GM21515 (cell line): Measurements from ENCODE around the gene JUP.
A peak's percentile ranks its signal among the peaks of the same experiment; 100 is the strongest.
"Not testable (repeated sequence)": the region's sequence is repeated elsewhere in the genome, so short reads cannot be mapped to it uniquely, and the experiment has no call there.

ENCODE experiments used
- ATAC-seq: cut with Tn5 transposase; IDR thresholded peaks from one replicate; pipeline ENCODE4 v1.9.1; 2021; ENCODE audit not compliant: unreplicated experiment

The JUP gene

DNA sequence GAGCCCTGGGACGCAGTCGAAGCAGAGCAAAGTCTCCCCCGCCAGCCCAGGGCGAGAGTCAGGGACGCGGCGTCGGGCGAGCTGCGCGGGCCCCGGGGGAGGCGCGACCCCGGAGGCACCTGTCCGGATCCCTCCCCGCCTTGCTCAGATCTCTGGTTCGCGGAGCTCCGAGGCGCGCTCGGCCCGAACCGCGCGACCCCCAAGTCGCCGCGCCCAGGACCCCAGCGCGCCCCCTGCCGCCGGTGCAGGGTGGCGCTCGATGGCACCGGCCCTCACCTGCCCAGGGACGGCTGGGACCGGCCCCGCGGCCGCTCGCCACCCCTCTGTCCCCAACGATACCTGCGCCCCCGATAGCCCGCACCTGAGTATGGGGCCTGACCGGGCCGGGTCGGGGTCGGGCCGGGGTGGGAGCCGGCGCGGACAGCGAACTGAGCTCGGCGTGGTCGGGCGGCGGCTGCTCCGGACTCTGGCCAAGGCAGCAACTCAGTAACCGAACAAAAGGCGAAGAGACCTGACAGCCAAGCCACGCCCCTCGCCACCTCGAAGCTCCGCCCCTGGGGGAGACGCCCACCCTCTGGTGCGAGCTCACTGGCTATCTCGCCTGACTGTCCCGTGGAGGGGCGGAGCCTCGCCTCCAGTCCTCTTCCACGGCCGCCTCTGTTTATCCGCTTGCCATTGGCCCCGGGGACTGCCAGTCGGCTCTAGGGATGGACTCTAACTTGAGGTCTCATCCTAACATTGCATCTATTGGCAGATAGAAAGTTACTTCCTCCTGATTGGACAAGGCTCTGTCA, at the start of gene JUP:
Gene JUP (minus strand): TSS at position 485 of the 794 bp plus-strand sequence. CDS start 14,857 bp downstream, outside the sequence.
- peak; percentile 70 for ATAC-seq

DNA sequence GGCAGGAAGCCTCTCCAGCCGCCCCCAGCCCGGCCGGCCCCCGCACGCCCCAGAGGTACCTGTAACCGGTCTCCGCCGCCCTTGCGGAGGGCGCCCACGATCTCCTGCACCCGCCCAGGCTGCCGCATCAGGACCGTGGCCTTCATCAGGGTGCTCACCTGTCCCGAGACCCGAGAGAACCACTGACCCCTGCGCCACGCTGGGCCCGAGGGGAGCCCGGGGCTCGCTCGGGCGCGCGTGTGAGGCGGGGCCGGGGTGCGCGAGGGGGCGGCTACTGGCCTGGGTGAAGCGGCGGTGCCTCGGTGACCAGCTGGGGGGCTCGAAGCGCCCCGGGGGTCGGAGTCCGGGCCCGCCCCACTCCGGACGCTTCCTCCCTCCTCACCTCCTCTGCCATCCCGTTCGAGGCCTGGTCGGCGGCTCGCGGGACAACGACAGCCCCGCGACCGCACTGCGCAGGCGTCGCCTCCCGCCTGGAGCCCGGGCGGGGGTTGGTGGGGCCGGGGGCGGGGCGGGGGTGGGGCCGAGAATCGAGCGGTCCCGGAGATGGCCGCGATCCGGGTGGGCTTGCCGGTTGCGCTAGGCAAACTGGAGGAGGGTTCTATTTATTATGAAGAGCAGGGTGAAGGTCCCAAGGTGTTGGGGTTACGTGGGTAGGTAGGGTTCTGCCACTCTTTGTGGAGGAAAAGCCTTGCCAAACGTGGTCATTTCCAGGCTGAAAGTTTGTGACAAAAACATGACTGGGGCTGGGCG, 49.5 kb upstream of the JUP start, which contains the start of gene NT5C3B:
Gene NT5C3B (minus strand): TSS at position 433 of the 750 bp plus-strand sequence. CDS start 39 bp downstream, at position 394.
- ATAC-seq, result peak; percentile 54

DNA sequence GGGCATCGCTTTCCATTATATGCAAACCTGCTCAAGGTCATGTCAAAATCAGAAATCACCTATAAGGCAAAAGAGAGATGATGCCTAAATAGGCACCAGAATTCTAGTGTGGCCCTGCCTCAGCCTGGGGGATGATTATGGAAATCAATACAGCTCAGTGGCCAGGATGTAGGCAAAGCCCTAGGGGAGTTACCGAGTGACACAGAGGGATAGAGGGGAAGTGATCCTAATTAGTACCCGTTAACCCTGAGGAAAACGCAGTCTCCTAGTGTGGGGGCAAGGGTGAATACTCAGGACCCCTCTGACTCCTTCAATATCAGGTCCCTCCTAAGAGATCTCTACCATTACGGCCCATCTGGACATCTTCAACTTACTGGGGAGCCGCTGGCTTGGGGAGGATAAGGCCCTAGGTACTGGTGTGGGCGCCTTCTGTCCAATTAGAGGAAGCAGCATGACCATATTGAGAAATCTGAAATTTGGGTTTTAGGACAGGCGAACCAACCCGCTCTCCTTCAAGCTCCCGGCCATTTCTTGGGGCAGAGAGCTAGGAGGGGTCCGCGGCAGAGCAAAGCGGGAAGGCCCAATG, 48.8 kb upstream of the JUP start:
- ATAC-seq, result peak; percentile 40

DNA sequence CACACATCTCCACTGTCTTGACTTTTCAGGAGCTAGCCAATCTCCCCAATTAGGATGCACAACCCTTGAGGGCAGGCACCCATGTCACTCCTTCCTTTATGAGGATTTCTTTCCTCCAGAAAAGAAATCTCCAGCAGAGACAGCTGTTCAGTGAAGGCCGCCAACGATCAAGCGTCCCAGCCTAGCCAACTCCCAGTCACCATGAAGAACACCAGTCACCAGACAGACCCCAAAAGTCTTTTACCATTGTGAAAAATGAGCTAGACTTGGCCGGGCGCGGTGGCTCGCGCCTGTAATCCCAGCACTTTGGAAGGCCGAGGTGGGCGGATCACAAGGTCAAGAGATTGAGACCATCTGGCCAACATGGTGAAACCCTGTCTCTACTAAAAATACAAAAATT, 43.5 kb upstream of the JUP start:
- ATAC-seq, result not testable (repeated sequence)

DNA sequence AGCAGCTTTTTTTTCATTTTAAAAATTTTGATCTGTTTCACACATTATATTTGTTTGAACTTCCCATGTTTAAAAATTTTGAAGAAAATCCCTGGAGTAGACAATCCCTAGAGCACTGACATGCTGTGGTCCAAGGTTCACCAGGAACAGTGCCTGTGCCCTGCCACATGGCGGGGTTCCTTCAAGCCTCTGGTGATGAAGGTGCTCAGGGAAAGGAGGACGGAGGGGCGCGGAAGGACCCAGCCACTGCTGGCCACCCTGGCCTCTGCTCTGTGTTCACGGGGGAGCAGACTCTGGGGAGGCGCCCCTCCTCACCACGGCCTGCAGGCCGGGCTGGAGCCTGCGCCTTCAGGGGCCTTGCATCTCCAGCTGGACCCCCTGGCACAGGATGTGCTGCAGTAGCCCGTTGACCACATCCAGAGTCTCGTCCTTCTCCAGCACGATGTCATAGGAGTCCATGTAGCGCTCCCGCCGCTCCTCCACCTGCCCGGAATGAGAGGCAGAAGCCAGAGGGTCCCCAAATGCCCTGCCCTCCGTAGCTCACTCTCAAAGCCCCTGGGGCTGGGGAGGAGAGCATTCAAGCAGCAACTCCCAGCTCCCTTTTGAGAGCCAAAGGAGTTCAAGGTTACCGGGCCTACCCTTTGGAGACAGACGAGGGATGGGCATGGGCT, 38.8 kb upstream of the JUP start:
- ATAC-seq, result no peak

DNA sequence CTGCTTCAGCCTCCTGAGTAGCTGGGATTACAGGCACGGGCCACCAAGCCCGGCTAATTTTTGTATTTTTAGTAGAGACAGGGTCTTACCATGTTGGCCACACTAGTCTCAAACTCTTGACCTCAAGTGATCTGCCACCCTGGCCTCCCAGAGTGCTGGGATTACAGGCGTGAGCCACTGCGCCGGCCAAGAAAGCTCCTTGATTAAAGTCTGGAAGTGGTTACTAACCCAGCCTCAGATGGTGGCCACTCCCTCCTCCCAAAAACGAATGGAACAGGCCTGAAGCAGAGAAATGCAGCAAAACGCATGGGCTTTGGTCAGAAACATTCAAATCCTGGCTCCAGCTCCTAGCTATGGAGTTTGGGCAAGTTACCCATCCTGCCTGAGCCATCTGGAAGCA, 37.6 kb upstream of the JUP start:
- no peak for ATAC-seq

DNA sequence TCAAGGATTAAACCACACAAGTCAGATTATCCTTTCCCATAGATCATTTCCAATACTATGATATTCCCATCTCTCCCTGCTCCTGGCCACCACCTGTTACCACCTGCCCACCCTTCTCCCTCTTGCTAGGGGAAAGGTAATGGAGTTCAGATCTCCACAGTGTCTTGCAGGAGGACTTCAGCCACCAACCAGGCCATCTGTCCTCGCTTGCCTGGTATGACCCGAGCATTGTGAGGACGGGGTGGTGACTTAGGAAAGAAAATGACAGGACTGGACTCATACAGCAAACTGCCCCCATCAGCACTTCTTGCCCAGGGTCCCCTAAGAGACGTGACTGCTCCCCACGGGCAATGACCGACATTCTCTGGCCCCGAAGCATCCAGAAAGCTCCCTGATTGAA, 37.1 kb upstream of the JUP start:
- ATAC-seq, result no peak

DNA sequence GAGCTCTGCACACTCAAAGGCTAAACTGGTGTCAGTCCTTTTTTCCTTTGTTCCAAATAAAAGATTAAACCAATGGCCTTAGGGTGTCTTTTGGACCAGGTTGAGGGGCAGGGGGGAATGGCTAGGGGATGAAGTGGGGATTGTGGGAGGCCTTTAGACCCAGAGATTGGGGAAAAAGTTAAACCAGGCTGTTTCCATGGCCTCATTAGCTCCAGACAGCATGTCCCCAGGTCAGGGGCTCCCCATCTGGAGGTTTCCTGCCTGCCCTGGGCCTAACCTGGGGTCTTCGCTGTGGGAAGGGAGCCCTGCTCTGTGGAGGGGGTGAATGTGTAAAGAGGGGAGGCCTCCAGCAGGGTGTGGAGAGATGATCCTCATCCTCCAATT, 36.6 kb upstream of the JUP start:
- no peak for ATAC-seq

DNA sequence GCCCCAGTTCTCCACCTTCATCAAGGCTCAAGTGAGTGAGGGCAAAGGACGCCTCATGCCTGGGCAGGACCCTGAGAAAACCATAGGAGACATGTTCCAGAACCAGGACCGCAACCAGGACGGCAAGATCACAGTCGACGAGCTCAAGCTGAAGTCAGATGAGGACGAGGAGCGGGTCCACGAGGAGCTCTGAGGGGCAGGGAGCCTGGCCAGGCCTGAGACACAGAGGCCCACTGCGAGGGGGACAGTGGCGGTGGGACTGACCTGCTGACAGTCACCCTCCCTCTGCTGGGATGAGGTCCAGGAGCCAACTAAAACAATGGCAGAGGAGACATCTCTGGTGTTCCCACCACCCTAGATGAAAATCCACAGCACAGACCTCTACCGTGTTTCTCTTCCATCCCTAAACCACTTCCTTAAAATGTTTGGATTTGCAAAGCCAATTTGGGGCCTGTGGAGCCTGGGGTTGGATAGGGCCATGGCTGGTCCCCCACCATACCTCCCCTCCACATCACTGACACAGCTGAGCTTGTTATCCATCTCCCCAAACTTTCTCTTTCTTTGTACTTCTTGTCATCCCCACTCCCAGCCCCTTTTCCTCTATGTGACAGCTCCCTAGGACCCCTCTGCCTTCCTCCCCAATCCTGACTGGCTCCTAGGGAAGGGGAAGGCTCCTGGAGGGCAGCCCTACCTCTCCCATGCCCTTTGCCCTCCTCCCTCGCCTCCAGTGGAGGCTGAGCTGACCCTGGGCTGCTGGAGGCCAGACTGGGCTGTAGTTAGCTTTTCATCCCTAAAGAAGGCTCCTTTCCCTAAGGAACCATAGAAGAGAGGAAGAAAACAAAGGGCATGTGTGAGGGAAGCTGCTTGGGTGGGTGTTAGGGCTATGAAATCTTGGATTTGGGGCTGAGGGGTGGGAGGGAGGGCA, 36.0 kb upstream of the JUP start:
- ATAC-seq, result no peak

DNA sequence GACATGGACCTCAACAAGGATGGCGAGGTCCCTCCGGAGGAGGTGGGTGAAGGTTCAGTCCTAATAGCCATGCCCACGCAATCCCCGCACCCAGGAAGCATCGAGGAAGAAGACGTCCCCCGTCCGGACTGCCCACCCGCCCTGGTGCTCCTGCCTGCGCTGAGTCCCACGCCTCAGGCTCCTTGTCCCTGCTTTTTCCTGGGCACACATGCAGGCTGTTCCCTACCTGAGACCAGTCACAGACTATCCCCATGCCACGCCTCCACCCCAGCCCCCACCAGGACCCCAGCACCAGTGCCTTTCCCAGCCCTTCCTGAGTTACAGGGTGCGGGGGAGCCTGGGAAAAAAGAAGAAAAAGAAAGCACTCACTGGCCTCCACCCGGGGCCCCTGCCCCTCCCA, 35.3 kb upstream of the JUP start:
- no peak for ATAC-seq

DNA sequence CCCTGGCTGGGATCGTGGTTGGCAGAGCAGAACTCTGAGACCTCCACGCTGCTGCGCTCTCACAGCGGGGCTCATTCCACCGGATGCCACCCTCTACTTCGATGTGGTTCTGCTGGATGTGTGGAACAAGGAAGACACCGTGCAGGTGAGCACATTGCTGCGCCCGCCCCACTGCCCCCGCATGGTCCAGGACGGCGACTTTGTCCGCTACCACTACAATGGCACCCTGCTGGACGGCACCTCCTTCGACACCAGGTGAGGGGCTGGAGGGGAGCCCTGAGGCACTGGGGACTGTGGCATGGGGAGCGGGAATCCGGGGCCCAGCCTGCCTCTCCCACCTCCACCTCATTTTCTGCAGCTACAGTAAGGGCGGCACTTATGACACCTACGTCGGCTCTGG, 31.5 kb upstream of the JUP start:
- ATAC-seq, result no peak

DNA sequence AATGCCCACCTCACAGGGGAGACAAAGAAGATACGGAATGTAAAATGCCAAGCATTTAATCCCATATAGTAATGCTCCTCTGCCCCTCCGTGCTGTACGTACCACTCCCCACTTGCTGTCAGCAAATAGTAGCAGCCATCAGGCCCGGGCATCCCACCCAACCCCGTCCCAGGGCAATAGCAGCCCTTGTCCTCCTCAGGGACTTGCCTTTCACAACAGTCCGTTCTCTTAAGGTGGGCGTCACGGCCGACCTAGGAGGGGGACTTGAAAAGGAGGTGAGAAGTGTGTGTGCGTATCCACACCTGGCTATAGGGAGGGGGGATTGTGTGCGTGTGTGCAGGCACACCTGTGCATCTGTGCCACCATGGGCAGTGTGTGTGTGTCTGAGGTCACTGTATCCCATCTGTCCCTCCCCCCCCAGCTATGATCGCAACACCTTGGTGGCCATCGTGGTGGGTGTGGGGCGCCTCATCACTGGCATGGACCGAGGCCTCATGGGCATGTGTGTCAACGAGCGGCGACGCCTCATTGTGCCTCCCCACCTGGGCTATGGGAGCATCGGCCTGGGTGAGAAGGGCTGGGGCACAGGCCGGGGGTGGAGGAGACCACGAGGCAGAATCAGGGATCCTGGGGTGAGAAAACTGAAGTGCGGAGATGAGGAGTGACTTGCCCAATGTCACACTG, 30.3 kb upstream of the JUP start:
- no peak for ATAC-seq

DNA sequence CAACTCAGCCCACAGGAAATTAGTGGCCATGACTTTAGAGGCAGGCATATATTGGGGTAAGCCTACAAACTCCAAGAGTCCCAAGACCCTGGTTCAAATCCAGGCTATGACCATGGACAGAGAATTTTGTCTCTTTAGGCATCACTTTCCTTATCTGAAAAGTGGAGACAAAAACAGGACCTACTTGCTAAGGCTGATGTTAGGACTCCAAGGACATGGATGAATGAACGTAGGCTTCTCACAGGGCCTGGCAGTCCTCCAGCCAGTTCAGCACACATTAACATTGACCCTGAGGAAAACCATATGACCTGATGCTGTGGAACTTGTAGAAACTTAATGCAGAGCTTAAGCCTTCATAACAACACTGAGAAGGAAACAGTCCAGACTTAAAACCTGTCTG, 27.7 kb upstream of the JUP start:
- ATAC-seq, result no peak

DNA sequence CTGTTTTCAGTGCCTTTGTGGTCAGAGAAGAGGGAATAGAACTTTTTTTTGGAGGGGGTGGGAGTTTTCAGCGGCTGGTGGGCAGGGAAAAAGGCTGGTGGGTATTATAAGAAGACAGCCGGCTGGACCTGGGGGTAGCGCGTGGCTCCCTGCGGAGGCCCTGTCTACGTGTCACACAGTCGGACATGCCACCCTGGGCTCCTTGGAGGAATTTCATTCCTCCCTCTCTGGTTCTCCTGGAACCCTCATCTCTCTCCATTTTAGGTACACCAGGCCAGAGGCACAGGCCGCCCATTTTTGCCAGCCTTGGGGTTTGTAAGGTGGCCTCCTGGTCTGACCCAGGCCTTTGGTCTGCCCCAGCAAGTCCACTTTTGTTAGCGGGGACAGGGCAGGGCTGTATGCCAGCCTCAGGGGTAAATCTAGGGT, 27.2 kb upstream of the JUP start:
- no peak for ATAC-seq

DNA sequence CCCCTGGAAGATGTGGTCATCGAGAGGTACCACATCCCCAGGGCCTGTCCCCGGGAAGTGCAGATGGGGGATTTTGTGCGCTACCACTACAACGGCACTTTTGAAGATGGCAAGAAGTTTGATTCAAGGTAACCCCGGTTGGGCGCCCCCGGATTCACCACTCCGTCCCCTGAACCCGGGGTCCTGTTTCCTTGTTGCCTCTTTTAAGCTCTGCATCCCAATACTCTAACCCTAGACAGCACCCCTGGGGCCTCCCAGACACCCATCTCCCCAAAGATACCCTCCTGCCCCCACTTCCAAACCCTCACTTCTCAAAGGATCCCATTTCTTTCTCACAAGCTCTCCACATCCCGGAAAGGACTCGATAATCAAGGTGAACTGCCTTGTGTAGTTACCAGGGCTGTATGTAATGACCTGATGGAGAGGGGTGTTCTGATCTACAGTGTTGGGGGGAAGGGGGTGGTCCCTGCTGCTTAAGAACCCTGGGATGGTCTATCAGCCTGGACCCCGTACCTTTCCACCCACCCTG, 26.7 kb upstream of the JUP start:
- ATAC-seq, result no peak

DNA sequence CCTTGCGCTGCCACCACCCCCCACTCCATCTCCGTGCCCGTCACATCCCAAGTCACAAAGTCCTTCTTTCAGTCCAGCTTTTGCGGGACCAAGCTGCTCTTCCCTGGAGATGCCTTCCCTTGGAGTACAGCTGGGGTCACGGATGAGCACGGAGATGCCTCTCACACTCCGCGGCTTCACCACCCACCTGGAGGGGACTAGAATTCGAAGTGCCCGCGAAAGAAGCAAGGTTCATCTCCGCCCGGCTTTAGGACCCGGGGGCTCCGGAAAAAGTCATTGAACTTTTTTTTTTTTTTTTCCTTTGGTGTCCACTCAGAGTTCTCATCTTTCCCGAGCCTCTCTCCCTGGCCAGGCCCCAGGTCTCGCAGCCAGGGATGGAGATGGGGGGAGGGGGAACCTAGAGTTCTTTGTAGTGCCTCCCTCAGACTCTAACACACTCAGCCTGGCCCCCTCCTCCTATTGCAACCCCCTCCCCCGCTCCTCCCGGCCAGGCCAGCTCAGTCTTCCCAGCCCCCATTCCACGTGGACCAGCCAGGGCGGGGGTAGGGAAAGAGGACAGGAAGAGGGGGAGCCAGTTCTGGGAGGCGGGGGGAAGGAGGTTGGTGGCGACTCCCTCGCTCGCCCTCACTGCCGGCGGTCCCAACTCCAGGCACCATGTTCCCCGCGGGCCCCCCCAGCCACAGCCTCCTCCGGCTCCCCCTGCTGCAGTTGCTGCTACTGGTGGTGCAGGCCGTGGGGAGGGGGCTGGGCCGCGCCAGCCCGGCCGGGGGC, 26.1 kb upstream of the JUP start, which contains the start of gene FKBP10:
Gene FKBP10 (plus strand): TSS at position 624 of the 771 bp plus-strand sequence. CDS start 31 bp downstream, at position 655.
- ATAC-seq, result no peak

DNA sequence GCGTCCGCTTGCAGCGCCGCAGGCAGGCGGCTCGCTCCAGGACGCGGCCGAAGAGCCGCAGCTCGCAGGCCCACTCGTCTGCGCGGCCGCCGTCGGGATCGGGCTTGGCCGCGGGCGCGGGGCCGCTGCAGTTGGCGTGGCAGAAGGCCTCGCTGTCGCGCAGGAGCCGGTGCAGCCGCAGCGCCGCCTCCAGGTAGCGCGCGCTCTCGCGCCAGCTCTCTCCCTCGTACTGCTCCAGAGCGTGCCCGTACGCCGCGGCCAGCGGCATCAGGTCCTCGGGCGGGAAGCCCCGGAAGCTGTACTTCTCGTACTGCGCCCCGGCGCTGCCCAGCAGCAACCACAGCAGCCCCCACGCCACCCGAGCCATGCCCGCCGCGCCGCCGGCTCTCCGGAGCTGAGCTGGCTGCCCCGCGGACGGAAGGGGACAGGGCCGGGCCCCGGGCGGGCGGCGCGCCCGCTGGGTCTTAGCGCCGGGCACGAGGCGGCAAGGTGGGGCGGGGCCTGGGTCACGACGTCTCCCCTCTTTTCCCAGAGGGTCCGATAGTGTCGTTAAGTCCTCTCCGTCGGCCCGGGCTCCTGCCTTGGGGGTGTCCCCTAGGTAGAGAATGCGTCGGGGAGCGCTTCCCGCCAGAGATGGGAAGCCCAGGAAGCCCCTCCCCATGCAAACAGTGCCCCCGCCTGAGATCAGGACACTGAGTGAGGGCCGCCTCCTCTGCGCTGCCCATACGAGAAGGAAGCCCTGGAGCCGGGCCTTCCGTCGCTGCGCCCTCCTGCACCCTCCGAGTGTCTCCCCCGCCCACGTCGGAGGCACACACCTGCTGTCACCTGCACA, 25.3 kb upstream of the JUP start, which contains the start of gene P3H4:
Gene P3H4 (minus strand): TSS at position 401 of the 832 bp plus-strand sequence. CDS start 34 bp downstream, at position 367.
- ATAC-seq, result no peak
